HG02970 (cell line): ENCODE results near the gene ZNF668.

Source experiments
- ATAC-seq: cut with Tn5 transposase; IDR thresholded peaks from one replicate; pipeline ENCODE4 v1.9.1; 2021; ENCODE audit warnings: mild to moderate bottlenecking, moderate library complexity, moderate number of reproducible peaks; ENCODE audit not compliant: unreplicated experiment, low FRiP score

Gene ZNF668

GRCh38 chr16:31082368-31083045 is 8.5 kb upstream of the ZNF668 start:
- no peak for ATAC-seq

- ATAC-seq: no peak
Observed at GRCh38 chr16:31081428-31082351, 7.7 kb upstream of the ZNF668 start.

DNA sequence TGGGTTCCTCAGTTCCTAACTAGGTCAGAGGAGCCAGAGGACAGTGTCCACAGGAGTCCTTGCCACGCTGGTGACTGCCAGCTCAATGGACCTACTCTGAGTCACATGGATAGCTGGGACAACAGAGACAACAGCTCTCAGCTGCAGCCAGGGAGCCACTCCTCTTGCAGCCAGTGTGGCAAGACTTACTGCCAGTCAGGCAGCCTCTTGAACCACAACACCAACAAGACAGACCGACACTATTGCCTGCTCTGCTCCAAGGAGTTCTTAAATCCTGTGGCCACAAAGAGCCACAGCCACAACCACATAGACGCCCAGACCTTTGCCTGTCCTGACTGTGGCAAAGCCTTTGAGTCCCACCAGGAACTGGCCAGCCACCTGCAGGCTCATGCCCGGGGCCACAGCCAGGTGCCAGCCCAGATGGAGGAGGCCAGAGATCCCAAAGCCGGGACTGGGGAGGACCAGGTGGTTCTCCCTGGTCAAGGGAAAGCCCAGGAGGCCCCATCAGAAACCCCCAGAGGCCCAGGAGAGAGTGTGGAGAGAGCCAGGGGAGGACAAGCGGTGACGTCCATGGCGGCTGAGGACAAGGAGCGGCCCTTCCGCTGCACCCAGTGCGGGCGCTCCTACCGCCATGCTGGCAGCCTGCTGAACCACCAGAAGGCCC is 6.8 kb upstream of the ZNF668 start:
- no peak for ATAC-seq

GRCh38 chr16:31080035-31080629 is 6.1 kb upstream of the ZNF668 start:
- no peak for ATAC-seq

DNA sequence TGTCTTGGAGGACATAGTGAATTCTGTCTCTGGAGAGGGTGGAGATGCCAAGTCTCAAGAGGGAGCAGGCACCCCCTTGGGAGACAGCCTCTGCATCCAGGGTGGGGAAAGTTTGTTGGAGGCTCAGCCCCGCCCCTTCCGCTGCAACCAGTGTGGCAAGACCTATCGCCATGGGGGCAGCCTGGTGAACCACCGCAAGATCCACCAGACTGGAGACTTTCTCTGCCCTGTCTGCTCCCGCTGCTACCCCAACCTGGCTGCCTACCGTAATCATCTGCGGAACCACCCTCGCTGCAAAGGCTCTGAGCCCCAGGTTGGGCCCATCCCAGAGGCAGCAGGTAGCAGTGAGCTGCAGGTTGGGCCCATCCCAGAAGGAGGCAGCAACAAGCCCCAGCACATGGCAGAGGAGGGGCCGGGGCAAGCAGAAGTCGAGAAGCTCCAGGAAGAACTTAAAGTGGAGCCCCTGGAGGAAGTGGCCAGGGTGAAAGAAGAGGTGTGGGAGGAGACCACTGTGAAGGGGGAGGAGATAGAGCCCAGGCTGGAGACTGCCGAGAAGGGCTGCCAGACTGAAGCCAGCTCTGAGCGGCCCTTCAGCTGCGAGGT is 5.4 kb upstream of the ZNF668 start:
- no peak for ATAC-seq

DNA sequence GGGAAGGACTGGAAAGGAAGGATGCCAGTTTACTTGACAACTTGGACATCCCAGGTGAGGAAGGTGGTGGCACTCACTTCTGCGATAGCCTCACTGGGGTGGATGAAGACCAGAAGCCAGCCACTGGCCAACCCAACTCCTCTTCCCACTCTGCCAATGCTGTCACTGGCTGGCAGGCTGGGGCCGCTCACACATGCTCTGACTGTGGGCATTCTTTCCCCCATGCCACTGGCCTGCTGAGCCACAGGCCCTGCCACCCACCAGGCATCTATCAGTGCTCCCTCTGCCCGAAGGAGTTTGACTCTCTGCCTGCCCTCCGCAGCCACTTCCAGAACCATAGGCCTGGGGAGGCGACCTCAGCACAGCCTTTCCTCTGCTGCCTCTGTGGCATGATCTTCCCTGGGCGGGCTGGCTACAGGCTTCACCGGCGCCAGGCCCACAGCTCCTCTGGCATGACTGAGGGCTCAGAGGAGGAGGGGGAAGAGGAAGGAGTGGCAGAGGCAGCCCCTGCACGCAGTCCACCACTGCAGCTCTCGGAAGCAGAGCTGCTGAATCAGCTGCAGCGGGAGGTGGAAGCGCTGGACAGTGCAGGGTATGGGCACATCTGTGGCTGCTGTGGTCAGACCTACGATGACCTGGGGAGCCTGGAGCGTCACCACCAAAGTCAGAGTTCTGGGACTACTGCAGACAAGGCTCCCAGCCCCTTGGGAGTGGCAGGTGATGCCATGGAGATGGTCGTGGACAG is 4.7 kb upstream of the ZNF668 start:
- ATAC-seq: no peak

DNA sequence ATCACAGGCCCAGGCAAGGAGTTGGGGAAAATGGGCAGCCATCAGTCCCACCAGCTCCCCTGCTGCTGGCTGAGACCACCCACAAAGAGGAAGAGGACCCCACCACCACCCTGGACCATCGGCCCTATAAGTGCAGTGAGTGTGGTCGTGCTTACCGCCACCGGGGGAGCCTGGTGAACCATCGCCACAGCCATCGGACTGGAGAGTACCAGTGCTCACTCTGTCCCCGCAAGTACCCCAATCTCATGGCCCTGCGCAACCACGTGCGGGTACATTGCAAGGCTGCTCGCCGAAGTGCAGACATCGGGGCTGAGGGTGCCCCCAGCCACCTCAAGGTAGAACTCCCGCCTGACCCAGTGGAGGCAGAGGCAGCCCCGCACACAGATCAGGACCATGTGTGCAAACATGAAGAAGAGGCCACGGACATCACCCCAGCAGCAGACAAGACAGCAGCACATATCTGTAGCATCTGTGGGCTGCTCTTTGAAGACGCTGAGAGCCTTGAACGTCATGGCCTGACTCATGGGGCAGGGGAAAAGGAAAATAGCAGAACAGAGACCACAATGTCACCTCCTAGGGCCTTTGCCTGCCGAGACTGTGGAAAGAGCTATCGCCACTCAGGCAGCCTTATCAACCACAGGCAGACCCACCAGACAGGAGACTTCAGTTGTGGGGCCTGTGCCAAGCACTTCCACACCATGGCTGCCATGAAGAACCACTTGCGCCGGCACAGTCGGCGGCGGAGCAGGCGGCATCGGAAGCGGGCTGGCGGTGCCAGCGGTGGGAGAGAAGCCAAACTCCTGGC is 3.8 kb upstream of the ZNF668 start:
- ATAC-seq: no peak

DNA sequence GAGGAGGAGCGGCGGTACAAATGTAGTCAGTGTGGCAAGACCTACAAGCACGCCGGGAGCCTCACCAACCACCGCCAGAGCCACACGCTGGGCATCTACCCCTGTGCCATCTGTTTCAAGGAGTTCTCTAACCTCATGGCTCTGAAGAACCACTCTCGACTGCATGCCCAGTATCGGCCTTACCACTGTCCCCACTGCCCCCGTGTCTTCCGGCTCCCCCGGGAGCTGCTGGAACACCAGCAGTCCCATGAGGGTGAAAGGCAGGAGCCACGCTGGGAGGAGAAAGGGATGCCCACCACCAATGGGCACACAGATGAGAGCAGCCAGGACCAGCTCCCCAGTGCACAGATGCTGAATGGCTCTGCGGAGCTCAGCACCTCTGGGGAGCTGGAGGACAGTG is 3.0 kb upstream of the ZNF668 start:
- ATAC-seq: no peak

DNA sequence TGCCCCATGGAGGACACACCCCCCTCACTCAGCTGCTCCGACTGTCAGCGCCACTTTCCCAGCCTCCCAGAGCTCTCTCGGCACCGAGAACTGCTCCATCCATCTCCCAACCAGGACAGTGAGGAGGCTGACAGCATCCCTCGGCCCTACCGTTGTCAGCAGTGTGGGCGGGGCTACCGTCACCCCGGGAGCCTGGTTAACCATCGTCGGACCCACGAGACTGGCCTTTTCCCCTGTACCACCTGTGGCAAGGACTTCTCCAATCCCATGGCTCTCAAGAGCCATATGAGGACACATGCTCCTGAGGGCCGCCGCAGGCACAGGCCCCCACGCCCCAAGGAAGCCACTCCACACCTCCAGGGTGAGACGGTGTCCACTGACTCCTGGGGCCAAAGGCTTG is 2.3 kb upstream of the ZNF668 start:
- ATAC-seq: no peak

DNA sequence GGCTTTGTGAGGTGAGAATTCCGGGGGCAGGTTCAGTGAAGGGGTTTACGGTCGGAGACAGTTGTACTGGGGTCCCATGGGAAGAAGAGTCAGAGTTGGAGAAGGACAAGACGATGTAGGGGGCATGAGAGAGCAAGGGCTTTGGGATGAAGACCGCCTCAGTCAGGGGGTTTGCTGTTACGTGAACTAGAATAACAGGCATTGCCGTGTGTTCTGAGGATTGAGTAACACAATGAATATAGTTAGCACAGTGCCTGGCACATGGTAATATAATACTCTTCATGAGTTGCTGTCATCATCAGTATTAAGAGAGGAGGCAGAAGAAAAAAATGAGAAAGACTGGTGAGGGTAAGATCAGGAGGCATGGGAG is 759 bp upstream of the ZNF668 start:
- no peak for ATAC-seq

- peak; percentile 50 for ATAC-seq
Observed at GRCh38 chr16:31073142-31073969, 684 bp downstream of the ZNF668 start.

DNA sequence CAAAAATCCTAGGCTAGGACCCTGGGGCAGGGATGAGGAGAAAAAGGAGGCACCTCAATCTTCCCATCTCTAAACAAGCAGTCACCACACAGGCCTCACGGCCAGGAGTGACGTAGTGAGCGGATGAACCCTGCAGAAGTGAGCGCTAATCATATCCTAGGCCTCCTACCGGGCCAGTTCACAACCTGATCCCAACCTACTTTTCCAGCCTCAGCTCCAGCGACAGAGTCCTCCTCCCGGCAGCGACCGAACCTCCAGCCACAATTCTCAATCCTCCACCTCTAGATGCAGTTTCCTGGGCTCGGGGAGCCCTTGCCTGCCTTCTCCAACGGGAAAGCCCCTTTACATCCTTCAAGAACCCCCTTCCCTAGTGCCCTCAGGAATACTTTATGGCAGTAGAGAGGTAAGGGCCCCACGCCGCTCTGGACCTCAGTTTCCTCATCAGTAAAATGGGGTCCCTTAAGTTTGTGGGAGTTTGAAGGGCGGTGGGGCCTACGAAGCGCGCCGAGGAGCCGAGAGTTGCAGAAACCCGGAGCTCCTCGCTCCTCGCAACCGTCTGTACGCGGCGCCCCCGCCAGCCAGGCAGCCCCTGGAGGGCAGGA is 1.4 kb downstream of the ZNF668 start:
- ATAC-seq: no peak

GRCh38 chr16:31071861-31072260 is 2.2 kb downstream of the ZNF668 start:
- ATAC-seq: no peak

DNA sequence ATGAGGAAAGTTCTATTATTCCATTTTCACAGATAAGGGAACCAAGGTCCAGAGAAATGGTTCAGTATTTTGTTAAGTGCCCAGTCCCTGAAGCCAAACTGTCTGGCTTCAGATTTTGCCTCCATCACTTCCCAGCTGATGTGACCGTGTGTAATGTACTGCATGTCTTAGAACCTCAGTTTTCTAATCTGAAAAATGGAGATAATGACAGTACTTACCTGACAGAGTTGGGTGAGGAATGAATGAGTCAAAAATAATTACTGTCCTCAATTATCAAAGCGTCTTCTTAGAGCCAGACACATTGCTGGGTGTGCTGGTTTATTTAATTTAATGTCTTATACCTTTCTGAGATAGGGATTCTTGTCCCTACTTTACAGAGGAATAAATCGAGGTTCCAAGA is 6.7 kb downstream of the ZNF668 start:
- no peak for ATAC-seq

DNA sequence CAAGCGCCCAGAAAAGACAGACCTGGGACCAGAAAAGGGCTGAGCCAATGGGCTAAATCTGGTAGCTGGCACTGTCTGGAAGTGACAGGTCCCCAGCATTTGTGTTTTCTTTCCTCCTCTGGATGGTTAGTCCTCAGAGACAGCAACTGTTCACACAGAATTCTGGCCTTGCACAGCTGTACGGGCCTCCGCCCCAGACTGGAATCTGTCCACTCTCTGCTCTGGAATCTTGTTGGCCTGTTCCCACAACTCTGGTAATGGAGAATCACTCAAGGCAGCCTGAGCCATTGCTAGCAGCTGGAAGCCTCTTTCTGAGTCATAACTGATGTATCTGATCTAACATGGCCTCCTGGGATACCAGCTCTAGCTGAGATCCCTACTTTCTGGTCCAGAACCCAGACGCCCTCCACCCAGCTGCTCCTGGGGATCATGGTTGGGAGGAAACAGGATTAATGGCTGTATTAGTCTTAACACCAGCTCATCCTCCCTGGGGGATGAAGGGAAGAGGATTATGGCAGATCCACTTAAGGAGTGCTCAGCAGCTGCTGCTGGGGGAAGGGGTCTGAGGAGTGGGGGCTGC is 9.1 kb downstream of the ZNF668 start:
- no peak for ATAC-seq

DNA sequence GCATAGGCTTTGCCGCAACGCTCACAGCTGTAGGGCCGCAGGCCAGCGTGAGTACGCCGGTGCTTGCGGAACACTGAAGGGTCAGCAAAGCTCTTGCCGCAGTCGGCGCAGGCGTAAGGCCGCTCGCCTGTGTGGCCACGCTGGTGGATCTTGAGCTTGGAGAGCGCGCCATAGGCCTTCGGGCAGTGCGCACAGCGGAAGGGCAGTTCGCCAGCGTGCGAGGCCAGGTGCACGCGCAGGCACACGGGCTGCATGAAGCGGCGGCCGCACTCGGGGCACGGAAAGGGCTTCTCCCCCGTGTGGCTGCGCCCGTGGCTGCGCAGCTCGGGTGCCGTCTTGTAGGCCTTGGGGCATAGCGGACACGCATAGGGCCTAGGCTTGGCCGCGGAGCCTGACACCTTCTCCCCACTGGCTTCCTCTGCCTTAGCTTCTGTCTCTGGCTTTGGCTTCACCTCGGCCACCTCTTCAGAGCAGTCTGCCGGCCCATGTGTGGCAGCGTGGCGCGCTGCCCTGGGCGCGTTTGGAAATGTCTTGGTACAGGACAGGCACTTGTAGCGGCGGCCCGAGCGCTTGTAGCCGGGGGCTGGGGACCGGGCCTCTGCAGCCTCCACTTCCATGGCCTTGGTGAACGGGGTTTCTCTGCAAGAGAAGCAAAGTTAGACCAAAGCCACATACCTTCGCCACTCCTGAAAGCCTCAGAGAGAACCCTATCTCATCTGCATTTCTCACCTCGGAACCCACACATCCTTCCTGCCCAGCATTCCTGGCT is 10.0 kb downstream of the ZNF668 start:
- no peak for ATAC-seq

GRCh38 chr16:31063495-31063842 is 10.6 kb downstream of the ZNF668 start:
- no peak for ATAC-seq
